ENCODE results near the gene CIC.

CIC gene

GRCh38 chr19:42270346-42271044, 1.4 kb downstream of the CIC start:
- H3K27me3 Mint-ChIP-seq, result no peaks in the 10 kb centered on the region
- peaks cover 10% of the 10 kb centered on the region for H3K4me1 Mint-ChIP-seq
- peak; percentile 58 to 77 for DNase-seq (ENCODE audit: low spot score in 2 of 2)
- H3K9me3 Mint-ChIP-seq, result no peaks in the 10 kb centered on the region
- ATAC-seq (replicated peaks; ENCODE audit: extremely low read depth, poor library complexity, severe bottlenecking), result peak; percentile 4
- H3K36me3 Mint-ChIP-seq (ENCODE audit: insufficient read depth), result peaks cover 23% of the 10 kb centered on the region
- H3K27ac Mint-ChIP-seq (ENCODE audit: low read depth), result no peak overlapping the region
- no peak overlapping the region for H3K4me3 Mint-ChIP-seq

- Mint-ChIP-seq H3K4me3 (no peak overlapping the region), H3K9me3 (no peaks in the 10 kb centered on the region), H3K4me1 (peaks cover 14% of the 10 kb centered on the region), H3K36me3 (ENCODE audit: insufficient read depth) (peaks cover 23% of the 10 kb centered on the region), H3K27ac (ENCODE audit: low read depth) (peak overlapping the region; percentile 73), H3K27me3 (no peaks in the 10 kb centered on the region)
- no peak for ATAC-seq (replicated peaks; ENCODE audit: extremely low read depth, poor library complexity, severe bottlenecking)
- no peak for DNase-seq (ENCODE audit: low spot score in 2 of 2)
Observed at GRCh38 chr19:42271045-42271419, 2.0 kb downstream of the CIC start.

GRCh38 chr19:42271861-42272534, 2.9 kb downstream of the CIC start:
- no peak for ATAC-seq (replicated peaks; ENCODE audit: extremely low read depth, poor library complexity, severe bottlenecking)
- Mint-ChIP-seq H3K27ac (ENCODE audit: low read depth) (peak overlapping the region; percentile 73), H3K4me1 (peaks cover 18% of the 10 kb centered on the region), H3K4me3 (no peak overlapping the region), H3K27me3 (no peaks in the 10 kb centered on the region), H3K36me3 (ENCODE audit: insufficient read depth) (peaks cover 23% of the 10 kb centered on the region), H3K9me3 (no peaks in the 10 kb centered on the region)
- DNase-seq (ENCODE audit: low spot score in 2 of 2), result no peak

- no peaks in the 10 kb centered on the region for H3K27me3 Mint-ChIP-seq
- no peak overlapping the region for H3K4me3 Mint-ChIP-seq
- H3K9me3 Mint-ChIP-seq, result no peaks in the 10 kb centered on the region
- H3K4me1 Mint-ChIP-seq, result peaks cover 18% of the 10 kb centered on the region
- no peak for DNase-seq (ENCODE audit: low spot score in 2 of 2)
- H3K27ac Mint-ChIP-seq (ENCODE audit: low read depth), result no peak overlapping the region
- H3K36me3 Mint-ChIP-seq (ENCODE audit: insufficient read depth), result peaks cover 23% of the 10 kb centered on the region
- ATAC-seq (replicated peaks; ENCODE audit: extremely low read depth, poor library complexity, severe bottlenecking), result no peak
Observed at GRCh38 chr19:42272535-42272897, 3.5 kb downstream of the CIC start.

- peaks cover 19% of the 10 kb centered on the region for H3K4me1 Mint-ChIP-seq
Observed at GRCh38 chr19:42272989-42273406, 3.9 kb downstream of the CIC start.

GRCh38 chr19:42273407-42274064, 4.5 kb downstream of the CIC start:
- ATAC-seq (replicated peaks; ENCODE audit: extremely low read depth, poor library complexity, severe bottlenecking) (no peak), DNase-seq (ENCODE audit: low spot score in 2 of 2) (no peak)
- H3K27me3 Mint-ChIP-seq, result no peaks in the 10 kb centered on the region
- no peak overlapping the region for H3K4me3 Mint-ChIP-seq
- H3K27ac Mint-ChIP-seq (ENCODE audit: low read depth), result peak overlapping the region; percentile 49
- H3K36me3 Mint-ChIP-seq (ENCODE audit: insufficient read depth), result peaks cover 23% of the 10 kb centered on the region
- H3K4me1 Mint-ChIP-seq, result peaks cover 25% of the 10 kb centered on the region
- no peaks in the 10 kb centered on the region for H3K9me3 Mint-ChIP-seq

More at GRCh38 chr19:42272989-42273406, 3.9 kb downstream of the CIC start:
- no peaks in the 10 kb centered on the region for H3K27me3 Mint-ChIP-seq
- no peak overlapping the region for H3K27ac Mint-ChIP-seq (ENCODE audit: low read depth)
- ATAC-seq (replicated peaks; ENCODE audit: extremely low read depth, poor library complexity, severe bottlenecking) (no peak), DNase-seq (ENCODE audit: low spot score in 2 of 2) (no peak)
- no peaks in the 10 kb centered on the region for H3K9me3 Mint-ChIP-seq
- H3K36me3 Mint-ChIP-seq (ENCODE audit: insufficient read depth), result peaks cover 23% of the 10 kb centered on the region
- no peak overlapping the region for H3K4me3 Mint-ChIP-seq

GRCh38 chr19:42274065-42274682, 5.1 kb downstream of the CIC start:
- Mint-ChIP-seq H3K9me3 (no peaks in the 10 kb centered on the region), H3K27ac (ENCODE audit: low read depth) (peak overlapping the region; percentile 49), H3K4me1 (peaks cover 29% of the 10 kb centered on the region), H3K36me3 (ENCODE audit: insufficient read depth) (peaks cover 23% of the 10 kb centered on the region), H3K4me3 (no peak overlapping the region), H3K27me3 (no peaks in the 10 kb centered on the region)
- ATAC-seq (replicated peaks; ENCODE audit: extremely low read depth, poor library complexity, severe bottlenecking) (no peak), DNase-seq (ENCODE audit: low spot score in 2 of 2) (no peak)

- ATAC-seq (replicated peaks; ENCODE audit: extremely low read depth, poor library complexity, severe bottlenecking) (no peak), DNase-seq (ENCODE audit: low spot score in 2 of 2) (no peak)
- Mint-ChIP-seq H3K27ac (ENCODE audit: low read depth) (no peak overlapping the region), H3K4me1 (peaks cover 35% of the 10 kb centered on the region), H3K27me3 (no peaks in the 10 kb centered on the region), H3K9me3 (no peaks in the 10 kb centered on the region), H3K36me3 (ENCODE audit: insufficient read depth) (peaks cover 28% of the 10 kb centered on the region), H3K4me3 (no peak overlapping the region)
Observed at GRCh38 chr19:42275103-42275502, 6.1 kb downstream of the CIC start.

GRCh38 chr19:42275517-42275916, 6.5 kb downstream of the CIC start:
- H3K27ac Mint-ChIP-seq (ENCODE audit: low read depth), result no peak overlapping the region
- no peaks in the 10 kb centered on the region for H3K9me3 Mint-ChIP-seq
- peaks cover 35% of the 10 kb centered on the region for H3K4me1 Mint-ChIP-seq
- peaks cover 28% of the 10 kb centered on the region for H3K36me3 Mint-ChIP-seq (ENCODE audit: insufficient read depth)
- ATAC-seq (replicated peaks; ENCODE audit: extremely low read depth, poor library complexity, severe bottlenecking), result no peak
- no peak overlapping the region for H3K4me3 Mint-ChIP-seq
- no peaks in the 10 kb centered on the region for H3K27me3 Mint-ChIP-seq
- no peak for DNase-seq (ENCODE audit: low spot score in 2 of 2)

GRCh38 chr19:42276284-42276683, 7.2 kb downstream of the CIC start:
- DNase-seq (ENCODE audit: low spot score in 2 of 2), result no peak
- Mint-ChIP-seq H3K27ac (ENCODE audit: low read depth) (peak overlapping the region; percentile 2), H3K4me1 (peaks cover 35% of the 10 kb centered on the region), H3K27me3 (no peaks in the 10 kb centered on the region), H3K36me3 (ENCODE audit: insufficient read depth) (peaks cover 23% of the 10 kb centered on the region), H3K4me3 (no peak overlapping the region), H3K9me3 (no peaks in the 10 kb centered on the region)
- no peak for ATAC-seq (replicated peaks; ENCODE audit: extremely low read depth, poor library complexity, severe bottlenecking)

- Mint-ChIP-seq H3K36me3 (ENCODE audit: insufficient read depth) (peaks cover 22% of the 10 kb centered on the region), H3K4me1 (peaks cover 35% of the 10 kb centered on the region), H3K9me3 (no peaks in the 10 kb centered on the region), H3K4me3 (no peak overlapping the region), H3K27ac (ENCODE audit: low read depth) (no peak overlapping the region), H3K27me3 (no peaks in the 10 kb centered on the region)
- no peak for ATAC-seq (replicated peaks; ENCODE audit: extremely low read depth, poor library complexity, severe bottlenecking)
- no peak for DNase-seq (ENCODE audit: low spot score in 2 of 2)
Observed at GRCh38 chr19:42276821-42277220, 7.8 kb downstream of the CIC start.

GRCh38 chr19:42277821-42278451, 8.9 kb downstream of the CIC start:
- no peaks in the 10 kb centered on the region for H3K9me3 Mint-ChIP-seq
- H3K27me3 Mint-ChIP-seq, result no peaks in the 10 kb centered on the region
- H3K27ac Mint-ChIP-seq (ENCODE audit: low read depth), result no peak overlapping the region
- no peak for DNase-seq (ENCODE audit: low spot score in 2 of 2)
- peaks cover 41% of the 10 kb centered on the region for H3K4me1 Mint-ChIP-seq
- peaks cover 19% of the 10 kb centered on the region for H3K36me3 Mint-ChIP-seq (ENCODE audit: insufficient read depth)
- H3K4me3 Mint-ChIP-seq, result no peak overlapping the region
- ATAC-seq (replicated peaks; ENCODE audit: extremely low read depth, poor library complexity, severe bottlenecking), result no peak
